ENCODE results near the gene PPP2R3C. TPM values are rescaled to one million over a fixed set of nuclear protein-coding genes. Genes with fewer than 3 reads are reported as not detected.

Gene PPP2R3C
- 10 to 100 TPM; 14.7 to 27.8 TPM for total RNA-seq

GRCh38 chr14:35121887-35122695 lies at the start of gene PPP2R3C, which contains the start of gene PRORP:
PPP2R3C (minus strand) TSS chr14:35121990; CDS start chr14:35121959, 31 bp downstream.
PRORP (plus strand) TSS chr14:35122552; CDS start chr14:35123246, 694 bp downstream.
- Histone ChIP-seq H3K36me3 (no peaks in the 10 kb centered on the region), H3K4me1 (peaks cover 0 to 20% of the 10 kb centered on the region in 2 donors), H3K9me3 (no peaks in the 10 kb centered on the region), H3K4me3 (peak within 1 kb of the TSS; percentile 65 to 73), H3K27ac (peak within 1 kb of the TSS; percentile 94), H3K27me3 (no peaks in the 10 kb centered on the region)
- no peak for TF ChIP-seq CTCF (IDR thresholded peaks at IDR 0.05)
- DNase-seq (ENCODE audit: low spot score): peak; percentile 92

- no peak for TF ChIP-seq CTCF (IDR thresholded peaks at IDR 0.05)
- Histone ChIP-seq H3K36me3 (no peaks in the 10 kb centered on the region), H3K4me3 (no peak overlapping the region), H3K27me3 (no peaks in the 10 kb centered on the region), H3K27ac (no peak overlapping the region), H3K9me3 (no peaks in the 10 kb centered on the region), H3K4me1 (no peaks in the 10 kb centered on the region)
- no peak for DNase-seq (ENCODE audit: low spot score)
Observed at GRCh38 chr14:35167496-35167895, 45.7 kb upstream of the PPP2R3C start.

- Histone ChIP-seq H3K9me3 (no peaks in the 10 kb centered on the region), H3K4me3 (no peak overlapping the region), H3K27ac (no peak overlapping the region), H3K36me3 (no peaks in the 10 kb centered on the region), H3K4me1 (no peaks in the 10 kb centered on the region), H3K27me3 (no peaks in the 10 kb centered on the region)
- TF ChIP-seq CTCF (IDR thresholded peaks at IDR 0.05): no peak
- no peak for DNase-seq (ENCODE audit: low spot score)
Observed at GRCh38 chr14:35164849-35165248, 43.1 kb upstream of the PPP2R3C start.

GRCh38 chr14:35163384-35163783 lies 41.6 kb upstream of the PPP2R3C start:
- no peak overlapping the region for H3K27ac ChIP-seq
- no peaks in the 10 kb centered on the region for H3K27me3 ChIP-seq
- H3K36me3 ChIP-seq: no peaks in the 10 kb centered on the region
- DNase-seq (ENCODE audit: low spot score): no peak
- TF ChIP-seq CTCF (IDR thresholded peaks at IDR 0.05): no peak
- H3K4me1 ChIP-seq: no peaks in the 10 kb centered on the region
- H3K4me3 ChIP-seq: no peak overlapping the region
- H3K9me3 ChIP-seq: no peaks in the 10 kb centered on the region

- Histone ChIP-seq H3K9me3 (no peaks in the 10 kb centered on the region), H3K27me3 (no peaks in the 10 kb centered on the region), H3K4me1 (peaks cover 0 to 4% of the 10 kb centered on the region in 2 donors), H3K36me3 (no peaks in the 10 kb centered on the region), H3K4me3 (no peak overlapping the region), H3K27ac (no peak overlapping the region)
- DNase-seq (ENCODE audit: low spot score): no peak
- no peak for TF ChIP-seq CTCF (IDR thresholded peaks at IDR 0.05)
Observed at GRCh38 chr14:35161231-35161630, 39.4 kb upstream of the PPP2R3C start.
